Omental fat pad (tissue), 4 donors: ENCODE data around the gene REP15. TPM values are rescaled to one million over a fixed set of nuclear protein-coding genes. Genes with fewer than 3 reads are reported as not detected.
"Not testable (repeated sequence)": the region's sequence is repeated elsewhere in the genome, so short reads cannot be mapped to it uniquely, and the experiment has no call there.

Experiments used
- ATAC-seq: fragments of 150-250 bp; one replicate; pipeline ENCODE4 v1.9.1; 2016; ENCODE audit warnings: mild to moderate bottlenecking, moderate library complexity; ENCODE audit not compliant: low FRiP score
- DNase-seq: peaks from one replicate; pipeline ENCODE4 v3.0.0-alpha.2; 2019; ENCODE audit warnings: low spot score
- CTCF ChIP-seq, 3 donors: fragments of 450-650 bp; IDR thresholded peaks; one replicate each; pipeline ENCODE4 v1.5.1; 2016 to 2017; ENCODE audit warnings: antibody characterized with exemption in 3 of 3, mild to moderate bottlenecking in 3 of 3, moderate library complexity in 2 of 3
- total RNA-seq, 4 donors: library from RNA; depleted of rRNA; stranded (reverse); fragments of >200 nt; gene quantifications; one replicate each; pipeline ENCODE4 v1.1.0, GENCODE V29; 2016

The REP15 gene
- total RNA-seq, 4 donors from 2014 or later, result 0.96 to 13.1 (median 3.1) TPM

GRCh38 chr12:27732281-27732680 is 36.0 kb downstream of the REP15 start:
- TF ChIP-seq CTCF (IDR thresholded peaks at IDR 0.05), result no peak
- no peak for ATAC-seq

GRCh38 chr12:27733052-27733656 is 36.9 kb downstream of the REP15 start:
- no peak for DNase-seq
- ATAC-seq, result no peak
- no peak for TF ChIP-seq CTCF (IDR thresholded peaks at IDR 0.05)

More at GRCh38 chr12:27732281-27732680, 36.0 kb downstream of the REP15 start:
- DNase-seq, result no peak

- no peak for ATAC-seq
- TF ChIP-seq CTCF (IDR thresholded peaks at IDR 0.05), result no peak
- DNase-seq, result no peak
Observed at GRCh38 chr12:27733791-27734190, 37.5 kb downstream of the REP15 start.

GRCh38 chr12:27734321-27734720 is 38.1 kb downstream of the REP15 start:
- DNase-seq, result not testable (repeated sequence)

GRCh38 chr12:27743601-27744000 is 47.4 kb downstream of the REP15 start:
- no peak for ATAC-seq
- no peak for DNase-seq
- TF ChIP-seq CTCF (IDR thresholded peaks at IDR 0.05), result no peak

More at GRCh38 chr12:27734321-27734720, 38.1 kb downstream of the REP15 start:
- ATAC-seq, result not testable (repeated sequence)

GRCh38 chr12:27745734-27746133 is 49.5 kb downstream of the REP15 start:
- DNase-seq, ATAC-seq: not testable (repeated sequence)

Other genes starting within 250 kb of the REP15 start
- gene SMCO2, start 249.7 kb upstream of the REP15 start, total RNA-seq, result not detected
- 100 to 1,000 TPM in 1 of 4 donors, 10 to 100 TPM in 3; 40.2 to 164 (median 56.5) TPM for gene PPFIBP1, start 172.2 kb upstream of the REP15 start, total RNA-seq
- gene MRPS35, start 14.4 kb downstream of the REP15 start, total RNA-seq, result 10 to 100 TPM; 30.0 to 41.8 (median 34.7) TPM
- gene KLHL42, start 83.8 kb downstream of the REP15 start, total RNA-seq, result 10 to 100 TPM; 14.6 to 24.0 (median 21.5) TPM
- gene MANSC4, start 83.8 kb downstream of the REP15 start, total RNA-seq, result not detected